Stimulated activated CD8-positive, alpha-beta memory T cell treated with anti-CD3 and anti-CD28 coated beads, Interleukin-4, amount 100 ng/mL, for 48 hours (primary cell): ENCODE measurements around the gene HOXB4.
A peak's percentile ranks its signal among the peaks of the same experiment; 100 is the strongest.
"Not testable (repeated sequence)": the region's sequence is repeated elsewhere in the genome, so short reads cannot be mapped to it uniquely, and the experiment has no call there.

Source experiments
- DNase-seq: peaks from one replicate; pipeline ENCODE4 v3.0.0-alpha.2; 2020

Gene HOXB4

DNA sequence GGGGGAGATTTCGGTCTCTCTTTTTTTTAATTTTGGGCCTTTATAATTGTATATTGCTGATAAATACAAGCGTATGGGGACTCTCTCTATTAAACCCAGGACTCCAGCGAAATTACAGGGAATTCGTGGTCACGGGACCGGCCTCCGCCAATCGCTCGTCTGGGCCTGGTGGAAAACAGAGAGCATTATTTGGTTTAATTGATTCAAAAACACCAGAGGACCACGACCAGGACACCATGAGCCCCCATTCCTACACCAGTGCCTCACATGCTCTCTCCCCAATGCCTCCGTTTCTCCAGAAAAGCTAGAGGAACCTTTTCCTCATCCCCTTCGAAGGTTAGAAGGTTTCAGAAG lies 33.2 kb downstream of the HOXB4 start, which contains the start of gene HOXB2:
TSS of gene HOXB2 (minus strand) at position 88 of the 354 bp plus-strand sequence. CDS start 198 bp downstream, outside the sequence.
- no peak for DNase-seq

DNA sequence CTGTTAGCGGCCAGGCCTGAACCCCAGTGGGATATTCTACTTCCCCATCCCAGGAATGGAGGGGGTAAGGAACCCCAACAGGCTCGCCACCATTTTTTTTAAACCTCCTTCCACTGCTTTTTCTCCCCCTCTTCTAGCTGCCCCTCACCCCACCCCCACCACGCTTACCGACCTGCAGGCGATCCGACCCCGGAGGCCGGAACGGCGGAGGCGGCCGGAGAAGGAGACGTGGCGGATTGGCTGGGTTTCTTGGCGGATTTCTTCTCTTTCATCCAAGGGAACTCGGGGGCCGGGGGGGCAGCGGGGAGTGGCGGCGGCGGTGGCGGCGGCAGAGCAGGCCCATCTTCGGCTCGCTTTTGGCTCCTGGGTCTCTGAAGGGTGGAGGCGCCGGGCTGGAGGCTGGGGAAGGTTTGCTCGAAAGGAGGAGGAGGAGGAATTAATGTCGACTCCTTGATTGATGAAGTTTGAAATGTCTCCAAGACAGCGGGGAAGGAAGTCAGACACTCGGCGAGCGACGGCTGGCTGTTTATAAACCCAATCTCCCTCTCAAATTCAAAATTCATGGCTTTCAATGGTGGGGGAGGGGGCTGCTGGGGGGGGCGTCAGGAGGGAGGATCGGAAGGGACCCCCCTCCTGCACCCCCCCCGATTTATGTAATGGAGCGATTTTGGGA lies 33.7 kb downstream of the HOXB4 start:
- peak; percentile 63 for DNase-seq

DNA sequence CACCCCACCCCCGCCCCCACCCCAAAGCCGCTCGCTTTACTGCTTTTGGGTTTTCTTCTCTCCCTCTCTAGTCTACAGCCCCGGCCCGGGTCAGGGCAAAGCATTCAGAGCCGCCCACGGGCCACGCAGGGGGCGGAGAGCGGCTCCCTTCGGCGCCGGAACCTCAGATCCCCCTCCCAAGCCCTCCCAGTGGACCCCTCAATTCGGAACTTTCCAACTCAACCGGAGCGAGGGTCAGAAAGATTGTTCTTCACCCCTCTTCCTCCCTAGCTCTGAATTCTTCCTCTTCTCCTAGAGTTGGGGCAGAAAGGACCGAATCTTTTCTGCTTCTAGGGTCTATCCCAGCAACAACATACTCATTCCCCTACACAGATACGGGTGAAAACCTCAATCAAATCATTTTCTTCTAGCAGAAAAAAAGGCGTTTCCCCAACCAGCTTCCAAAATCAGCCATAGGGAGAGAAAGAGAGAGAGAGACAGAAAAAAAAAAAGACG lies 34.2 kb downstream of the HOXB4 start:
- DNase-seq: peak; percentile 66

DNA sequence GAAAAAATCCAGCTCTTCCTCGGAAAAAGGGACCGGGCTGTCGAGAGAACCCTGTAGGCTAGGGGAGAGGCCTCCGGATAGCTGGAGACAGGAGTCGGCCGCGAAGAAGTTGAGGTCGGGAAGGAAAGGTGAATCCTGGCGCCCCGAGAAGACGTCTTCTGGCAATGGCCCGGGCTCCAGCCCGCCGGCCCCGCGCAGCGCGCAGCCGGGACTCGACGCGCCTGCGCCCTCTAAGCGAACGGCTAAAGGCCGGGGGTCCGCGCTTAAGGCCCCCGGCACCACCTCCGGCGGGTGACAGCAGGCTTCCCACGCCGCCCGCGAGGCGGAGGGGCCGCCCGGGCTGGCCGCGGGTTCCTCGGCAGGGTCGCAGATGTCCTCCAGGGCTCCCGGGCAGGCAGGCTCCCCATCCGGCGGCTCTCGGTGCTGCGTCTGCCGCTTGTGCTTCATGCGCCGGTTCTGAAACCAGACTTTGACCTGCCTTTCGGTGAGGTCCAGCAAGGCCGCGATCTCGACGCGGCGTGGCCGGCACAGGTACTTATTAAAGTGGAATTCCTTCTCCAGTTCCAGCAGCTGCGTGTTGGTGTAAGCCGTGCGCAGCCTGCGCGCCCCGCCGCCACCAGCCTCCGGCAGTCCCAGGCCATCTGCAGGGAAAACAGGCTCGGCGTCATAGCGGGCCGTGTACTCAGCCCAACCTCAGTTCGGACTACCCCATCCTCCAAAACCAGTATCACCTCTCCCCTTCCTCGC lies 34.9 kb downstream of the HOXB4 start:
- DNase-seq: peak; percentile 72

DNA sequence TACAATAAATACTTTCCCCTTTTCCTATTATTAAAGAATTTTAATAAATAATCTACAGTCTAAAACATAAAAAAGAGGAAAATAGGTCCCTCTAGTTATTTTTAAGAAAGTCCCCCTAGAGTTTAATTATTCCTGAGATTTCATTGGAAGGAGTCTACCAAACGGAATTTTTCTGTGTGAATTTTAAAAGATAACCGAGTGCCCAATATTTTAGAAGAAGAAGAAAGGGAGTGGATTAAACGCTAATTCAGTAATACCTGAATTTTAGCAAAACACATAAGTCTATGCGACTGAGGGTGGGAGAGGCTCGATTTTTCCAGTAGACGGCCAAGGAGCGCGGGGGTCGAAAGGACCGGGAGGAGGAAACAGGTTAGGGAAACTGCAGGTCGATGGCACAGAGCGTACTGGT lies 35.4 kb downstream of the HOXB4 start:
- no peak for DNase-seq

DNA sequence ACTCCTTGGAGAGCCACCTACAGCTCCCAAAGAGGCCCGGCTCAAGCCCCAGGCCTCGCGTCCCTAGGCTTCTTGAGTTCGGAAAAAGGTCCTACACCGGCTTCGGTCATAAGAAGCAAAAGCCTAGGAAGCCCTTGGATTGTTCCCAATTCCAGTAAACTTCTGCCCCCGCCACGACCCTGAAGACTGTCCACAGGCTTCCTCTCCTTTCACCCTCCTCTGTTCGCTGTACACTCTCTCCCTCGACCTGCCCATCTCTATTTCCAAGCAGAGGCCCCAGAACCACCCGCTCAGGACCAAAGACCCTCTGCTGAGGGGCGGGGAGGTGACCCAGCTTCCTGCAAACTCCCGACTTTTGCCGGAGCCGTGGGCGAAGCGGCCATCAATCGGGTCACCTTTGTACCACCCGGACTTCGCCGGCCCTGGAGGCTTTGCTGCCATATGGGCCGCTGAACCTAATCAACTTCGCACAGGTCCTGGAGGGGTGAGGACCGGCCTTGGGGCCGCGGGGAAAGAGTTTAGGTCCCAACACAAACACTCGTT lies 36.0 kb downstream of the HOXB4 start:
- DNase-seq: peak; percentile 42

DNA sequence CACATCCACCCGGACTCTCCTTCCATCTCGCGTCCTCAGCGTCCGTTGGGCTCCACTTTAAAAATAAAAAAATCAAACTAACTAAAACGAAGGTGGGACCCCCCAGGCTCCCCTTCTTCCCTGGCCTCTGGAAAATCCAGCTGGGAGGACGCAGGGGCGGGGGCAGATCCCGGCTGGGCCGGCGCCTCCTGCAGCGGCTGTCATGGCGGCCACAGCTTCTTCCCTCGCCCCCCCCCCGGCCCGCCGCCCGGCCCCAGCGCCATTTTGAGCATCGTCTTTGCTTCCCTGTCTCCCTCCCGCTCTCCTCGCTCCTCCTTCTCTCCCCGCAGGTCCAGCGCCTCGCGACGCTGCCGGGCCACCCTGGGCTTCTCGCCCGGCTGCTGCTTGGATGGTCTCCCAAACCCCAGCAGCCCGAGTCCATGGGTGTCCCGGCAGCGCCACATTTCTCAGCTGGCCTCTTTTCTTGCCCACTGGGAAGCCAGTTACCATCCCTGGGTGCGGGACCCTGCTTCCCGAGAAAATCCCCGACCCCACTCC lies 36.5 kb downstream of the HOXB4 start:
- DNase-seq: peak; percentile 59

DNA sequence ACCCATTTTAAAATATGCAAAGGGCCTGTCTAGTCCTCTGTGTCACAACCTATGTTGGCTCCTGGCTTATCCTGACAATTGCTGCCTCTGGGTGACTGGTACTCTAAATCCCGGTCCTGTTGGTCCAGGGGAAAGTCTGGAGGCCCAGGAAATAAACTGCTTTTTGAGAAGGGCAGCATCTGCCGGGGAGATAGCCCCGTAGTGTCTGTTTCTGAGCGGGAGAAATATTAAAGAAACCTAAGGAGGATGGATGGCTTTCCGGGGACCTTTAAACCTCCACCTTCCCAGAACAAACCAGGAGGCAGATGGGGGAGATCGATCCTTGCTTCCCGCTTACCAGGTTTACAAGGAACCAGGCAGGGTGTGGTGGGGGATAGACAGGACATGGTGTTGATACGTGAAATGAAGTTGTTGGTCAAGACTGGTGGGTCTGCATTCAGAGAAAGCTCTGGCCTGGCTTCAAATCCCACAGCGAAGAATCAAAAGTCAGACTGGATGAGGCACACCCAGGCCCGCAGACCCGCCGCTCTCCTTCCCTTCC lies 37.0 kb downstream of the HOXB4 start:
- DNase-seq: no peak

DNA sequence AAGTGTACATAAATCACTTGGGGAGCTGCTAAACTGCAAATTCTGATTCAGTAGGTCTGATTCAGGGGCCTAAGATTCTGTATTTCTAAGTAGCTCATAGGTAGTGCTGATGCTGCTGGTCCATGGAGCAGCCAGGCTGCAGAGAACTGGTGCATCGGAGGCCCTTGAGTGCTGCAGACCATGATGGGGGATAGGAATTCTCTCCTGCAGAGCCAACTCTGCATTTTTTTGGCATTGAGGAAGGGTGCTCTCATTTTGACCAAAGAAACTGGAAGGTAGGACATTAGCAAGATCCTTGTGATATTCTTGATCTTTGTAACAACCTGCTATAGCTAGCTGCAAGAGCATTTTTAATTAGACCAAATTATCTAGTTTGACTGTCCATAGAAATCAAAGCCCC lies 37.9 kb downstream of the HOXB4 start:
- DNase-seq: no peak

DNA sequence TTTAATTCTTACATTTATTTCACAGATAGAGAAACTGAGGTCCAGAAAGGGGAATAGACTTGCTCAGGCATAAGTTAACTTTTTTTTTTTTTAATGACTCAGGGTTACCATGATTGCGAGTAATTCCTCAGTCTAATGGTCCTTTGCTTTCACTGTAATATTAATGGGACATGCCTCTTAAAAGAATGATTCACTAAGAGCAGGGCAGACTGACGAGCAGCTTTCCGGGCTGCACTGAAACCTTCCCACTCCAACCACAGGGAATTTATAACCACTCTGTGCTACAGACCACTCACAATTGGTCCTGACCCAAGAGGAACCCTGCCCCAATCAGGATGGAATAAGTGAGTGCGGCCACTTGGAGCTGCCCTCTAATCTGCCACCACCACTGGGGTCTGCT lies 39.0 kb downstream of the HOXB4 start:
- DNase-seq: no peak

DNA sequence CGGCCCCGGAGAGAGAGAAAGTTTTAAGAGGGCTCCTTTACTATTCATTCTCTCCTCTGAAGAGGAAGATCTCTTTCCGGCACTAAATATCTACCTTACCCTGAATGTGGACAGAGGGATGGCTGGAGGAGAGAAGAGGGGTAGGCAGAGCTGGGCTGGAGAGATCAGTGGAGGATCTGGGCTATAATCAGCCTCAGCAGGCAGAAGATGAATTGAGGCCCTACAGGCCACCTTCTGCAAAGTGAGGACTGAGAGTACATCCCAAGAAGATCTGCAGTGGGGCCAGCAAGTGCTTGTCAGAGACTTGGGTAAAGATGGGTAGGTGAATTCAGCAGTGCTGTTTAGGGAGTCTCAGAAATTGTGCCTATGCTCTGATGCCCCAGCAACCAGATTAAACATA lies 40.8 kb downstream of the HOXB4 start:
- no peak for DNase-seq

DNA sequence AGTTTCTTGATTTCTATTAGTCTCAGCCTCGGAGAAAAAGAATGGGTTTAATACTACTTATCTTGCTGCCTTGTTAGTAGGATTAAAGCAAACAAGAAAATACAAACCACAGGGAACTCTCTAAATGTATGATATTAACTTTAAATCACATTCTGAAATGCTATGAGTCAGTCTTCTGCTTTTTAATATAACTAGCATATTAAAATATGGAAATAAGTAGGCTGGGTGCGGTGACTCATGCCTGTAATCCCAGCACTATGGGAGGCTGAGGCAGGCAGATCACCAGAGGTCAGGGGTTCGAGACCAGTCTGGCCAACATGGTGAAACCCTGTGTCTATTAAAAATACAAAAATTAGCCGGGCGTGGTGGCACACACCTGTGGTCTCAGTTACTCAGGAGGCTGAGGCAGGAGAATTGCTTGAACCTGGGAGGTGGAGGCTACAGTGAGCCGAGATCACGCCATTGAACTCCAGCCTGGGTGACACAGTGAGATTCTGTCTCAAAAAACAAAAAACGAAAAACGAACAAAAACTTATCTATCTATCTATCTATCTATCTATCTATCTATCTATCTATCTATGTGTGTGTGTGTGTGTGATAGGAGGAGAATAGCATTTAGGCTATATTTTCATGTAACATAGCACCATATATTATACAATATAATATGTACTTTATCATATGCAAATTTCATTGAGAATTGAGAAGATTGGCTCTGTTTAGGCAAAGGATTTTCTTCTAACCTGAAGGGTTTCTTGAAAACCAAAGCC lies 42.2 kb downstream of the HOXB4 start:
- not testable (repeated sequence) for DNase-seq

DNA sequence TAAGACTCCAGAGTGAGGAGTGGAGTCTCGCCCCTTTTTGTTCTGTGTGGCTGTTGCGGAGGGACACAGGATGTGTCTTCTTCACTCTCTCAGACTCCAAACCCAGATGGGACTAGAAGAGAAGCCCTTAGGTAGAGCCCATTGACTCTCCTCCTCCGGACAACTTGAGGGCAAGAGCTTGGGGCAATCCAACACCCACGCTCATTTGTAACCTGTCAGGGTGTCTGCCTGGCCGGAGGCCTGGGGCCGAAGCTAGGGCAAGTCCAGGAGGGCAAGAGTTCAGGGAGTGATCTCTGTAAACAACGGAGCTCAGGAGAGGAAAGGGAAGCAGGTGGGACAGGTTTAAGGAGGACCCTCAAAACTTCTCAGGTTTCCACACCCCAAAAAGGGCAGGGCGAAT lies 45.9 kb downstream of the HOXB4 start:
- no peak for DNase-seq

DNA sequence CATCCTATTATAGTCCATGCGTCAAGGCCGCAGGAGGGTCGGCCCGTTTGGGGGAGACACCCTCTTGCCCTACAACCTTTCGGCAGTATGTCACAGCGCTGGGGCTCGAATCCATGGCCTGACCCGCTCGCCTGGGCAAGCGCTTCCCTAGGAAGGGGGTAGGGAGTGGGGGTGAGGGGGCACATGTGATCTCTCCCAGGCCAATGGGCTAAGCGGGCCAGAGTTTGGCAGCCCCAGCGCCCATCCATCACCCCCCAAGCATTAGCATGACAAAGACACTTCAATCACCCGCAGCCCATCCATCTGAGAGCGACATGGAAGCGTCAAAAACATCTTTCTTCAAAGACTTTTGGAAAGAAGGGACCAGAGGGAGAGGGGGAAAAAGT lies 47.3 kb downstream of the HOXB4 start, which contains the start of gene HOXB1:
TSS of gene HOXB1 (minus strand) at position 125 of the 386 bp plus-strand sequence. CDS start at position 18, 107 bp downstream.
- DNase-seq: no peak

DNA sequence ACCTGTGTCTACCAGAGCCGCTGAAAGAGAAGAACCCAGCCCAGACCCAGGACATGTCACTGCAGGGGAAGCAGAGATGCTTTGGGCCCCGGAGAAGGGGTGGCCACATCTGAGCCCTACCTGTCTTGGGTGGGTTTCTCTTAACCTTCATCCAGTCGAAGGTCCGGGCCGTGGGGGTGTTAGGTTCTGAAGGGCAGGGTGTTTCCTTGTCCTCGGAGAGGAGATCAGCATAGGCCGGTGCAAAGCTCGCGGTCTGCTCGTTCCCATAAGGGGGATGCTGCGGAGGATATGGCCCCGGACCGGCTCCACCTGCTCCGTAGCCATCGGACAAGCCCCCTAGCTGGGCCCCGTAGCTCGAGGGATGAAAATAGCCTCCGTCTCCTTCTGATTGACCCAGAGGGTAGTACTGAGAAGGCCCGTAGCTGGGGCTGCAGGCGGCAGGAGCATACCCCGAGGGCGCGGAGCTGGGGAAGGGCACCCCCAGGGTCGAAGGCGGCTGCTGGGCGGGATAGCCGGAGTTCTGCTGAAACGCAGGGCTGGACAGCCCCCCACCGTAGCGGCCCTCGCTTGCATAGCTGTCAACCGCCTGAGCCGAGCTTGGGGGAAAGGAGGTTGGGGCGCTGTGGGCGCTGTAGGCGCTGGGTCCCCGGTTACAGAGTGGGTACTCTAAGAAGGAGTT lies 47.8 kb downstream of the HOXB4 start:
- DNase-seq: no peak

DNA sequence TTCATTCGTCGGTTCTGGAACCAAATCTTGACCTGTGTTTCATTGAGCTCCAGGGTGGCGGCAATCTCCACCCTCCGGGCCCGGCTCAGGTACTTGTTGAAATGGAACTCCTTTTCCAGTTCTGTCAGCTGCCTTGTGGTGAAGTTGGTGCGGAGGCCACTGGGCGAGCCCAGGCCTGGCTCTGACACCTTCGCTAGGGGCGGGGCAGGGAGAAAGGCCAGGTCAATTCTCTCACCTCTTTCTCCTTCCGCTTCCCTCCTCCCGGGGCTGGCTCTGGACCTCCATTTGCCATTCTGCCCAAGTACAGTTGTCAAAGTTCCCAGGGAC lies 48.5 kb downstream of the HOXB4 start:
- DNase-seq: no peak

DNA sequence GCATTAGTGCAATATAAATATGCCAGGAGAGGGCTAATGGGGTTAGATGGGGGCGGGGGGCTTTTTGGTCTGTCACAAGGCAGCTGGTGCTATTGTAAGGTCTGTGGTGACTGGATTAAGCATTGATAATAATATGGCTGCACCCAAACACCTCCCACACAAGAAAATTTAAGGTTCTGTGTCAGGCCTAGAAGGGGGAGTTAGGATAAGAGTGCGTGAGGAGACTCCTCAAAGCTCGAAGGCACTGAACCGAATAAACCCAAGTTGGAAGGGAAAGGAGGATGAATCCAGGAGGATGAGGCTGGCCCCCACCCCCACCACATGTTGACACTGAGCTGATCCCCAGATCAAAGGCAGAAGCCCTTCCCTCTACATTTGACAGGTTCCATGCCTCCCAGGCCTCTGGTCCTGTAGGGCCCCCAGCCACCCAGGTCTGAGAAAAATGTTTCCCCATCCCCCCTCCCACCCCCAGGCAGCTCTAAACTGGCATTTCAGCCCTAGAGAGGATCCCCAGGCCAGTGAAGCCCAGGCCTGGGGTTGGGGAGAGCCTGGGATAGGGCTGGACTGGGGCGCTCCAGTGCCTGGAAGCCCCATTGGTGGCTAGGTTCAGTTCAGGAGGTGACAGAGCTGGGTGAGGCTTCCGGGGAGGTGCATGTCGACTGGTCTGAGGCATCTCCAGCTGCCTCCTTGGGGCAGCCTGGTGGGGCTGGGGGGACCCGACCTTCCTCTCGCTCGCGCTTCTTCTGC lies 49.0 kb downstream of the HOXB4 start:
- DNase-seq: no peak

DNA sequence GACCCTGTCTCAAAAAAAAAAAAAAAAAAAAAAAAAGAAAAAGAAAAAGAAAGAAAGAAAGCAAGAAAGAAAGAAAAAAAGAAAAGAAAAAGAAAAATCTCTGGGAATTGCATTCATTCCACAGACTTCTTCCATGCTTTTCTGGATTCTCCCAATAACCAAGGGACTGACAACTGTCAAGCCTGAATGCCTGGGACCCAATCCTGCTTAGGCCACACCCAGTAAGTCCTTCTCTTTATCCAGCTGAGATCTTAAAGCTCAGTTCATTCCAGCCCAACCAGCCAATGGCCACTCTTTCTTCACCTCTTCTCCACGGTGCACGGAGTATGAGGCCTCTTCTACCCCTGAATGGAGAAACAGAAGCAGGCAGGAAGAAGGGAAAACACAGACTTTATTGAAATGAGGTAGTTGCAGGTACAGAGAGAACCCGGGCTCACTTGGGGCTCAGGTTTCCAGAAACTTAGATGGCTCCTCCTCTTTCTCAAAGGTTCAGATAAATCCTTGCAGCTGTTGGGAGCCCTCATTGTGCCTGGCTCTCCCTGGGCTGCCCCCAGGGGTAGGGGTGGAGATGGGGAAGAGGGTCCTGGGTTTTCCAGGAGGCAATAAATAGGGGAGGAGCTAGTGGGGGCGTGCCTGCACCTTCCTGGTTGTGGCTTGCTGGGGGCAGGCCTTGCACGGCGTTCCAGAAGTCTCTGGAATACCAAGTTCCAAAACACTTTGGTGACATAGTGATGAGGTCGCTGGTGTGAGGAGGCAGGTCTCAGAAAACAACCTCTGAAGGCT lies 49.8 kb downstream of the HOXB4 start:
- no peak for DNase-seq

DNA sequence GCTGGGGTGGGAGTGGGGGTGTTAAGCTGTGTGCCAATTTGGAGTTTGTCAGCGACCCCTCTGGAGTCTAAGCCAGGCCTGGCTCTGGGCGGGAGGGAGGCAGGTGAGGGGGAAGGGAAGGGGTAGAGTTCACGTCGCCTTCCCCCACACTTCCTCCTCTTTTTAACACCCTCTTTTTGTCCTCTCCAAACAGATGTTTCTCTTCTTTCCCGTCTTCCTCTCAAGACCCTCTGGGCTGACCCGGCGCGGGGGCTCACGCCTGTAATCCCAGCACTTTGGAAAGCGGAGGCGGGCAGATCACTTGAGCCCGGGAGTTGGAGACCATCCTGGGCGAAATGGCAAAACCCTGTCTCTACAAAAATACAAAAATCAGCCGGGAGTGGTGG lies 50.6 kb downstream of the HOXB4 start:
- DNase-seq: no peak
